WTC11 (cell line): ENCODE data around the gene C3orf22.

Experiments used
- ARID4B ChIP-seq: sonication (generic); formaldehyde crosslinking; IDR thresholded peaks from 2 replicates; pipeline ENCODE4 v1.8.0; 2023; ENCODE audit warnings: missing genetic modification reagents, mild to moderate bottlenecking, borderline replicate concordance
- ATF2 ChIP-seq: sonication (generic); formaldehyde crosslinking; IDR thresholded peaks from 2 replicates; pipeline ENCODE4 v1.8.1; 2022; ENCODE audit warnings: low read depth, missing genetic modification reagents, borderline replicate concordance
- CREB1 ChIP-seq: sonication (generic); formaldehyde crosslinking; IDR thresholded peaks from 2 replicates; pipeline ENCODE4 v1.8.0; 2023; ENCODE audit warnings: mild to moderate bottlenecking, missing genetic modification reagents
- CTCF ChIP-seq: fragments of 200-600 bp; IDR thresholded peaks from 2 replicates; pipeline ENCODE4 v1.8.0; 2022; ENCODE audit warnings: antibody characterized with exemption
- ETV6 ChIP-seq: sonication (generic); formaldehyde crosslinking; IDR thresholded peaks from 2 replicates; pipeline ENCODE4 v1.8.1; 2022; ENCODE audit warnings: mild to moderate bottlenecking, missing genetic modification reagents
- HMGXB4 ChIP-seq: sonication (generic); formaldehyde crosslinking; IDR thresholded peaks from 2 replicates; pipeline ENCODE4 v1.8.1; 2023; ENCODE audit warnings: mild to moderate bottlenecking, moderate library complexity, missing genetic modification reagents
- MLX ChIP-seq: sonication (generic); formaldehyde crosslinking; IDR thresholded peaks from 2 replicates; pipeline ENCODE4 v1.8.1; 2023; ENCODE audit warnings: mild to moderate bottlenecking, missing genetic modification reagents, moderate library complexity
- MYBL2 ChIP-seq: sonication (generic); formaldehyde crosslinking; IDR thresholded peaks from 2 replicates; pipeline ENCODE4 v1.8.1; 2023; ENCODE audit warnings: mild to moderate bottlenecking, moderate library complexity, missing genetic modification reagents
- SMAD4 ChIP-seq: sonication (generic); formaldehyde crosslinking; IDR thresholded peaks from 2 replicates; pipeline ENCODE4 v1.8.0; 2022; ENCODE audit warnings: mild to moderate bottlenecking, missing genetic modification reagents
- SP1 ChIP-seq: sonication (generic); formaldehyde crosslinking; conservative IDR thresholded peaks from 2 replicates; pipeline ENCODE4 v1.8.1; 2022; ENCODE audit warnings: missing genetic modification reagents
- TCF7 ChIP-seq: sonication (generic); formaldehyde crosslinking; IDR thresholded peaks from 2 replicates; pipeline ENCODE4 v1.8.0; 2022; ENCODE audit warnings: mild to moderate bottlenecking, low read depth, missing genetic modification reagents, moderate library complexity
- TEAD4 ChIP-seq: sonication (generic); formaldehyde crosslinking; IDR thresholded peaks from 2 replicates; pipeline ENCODE4 v1.8.0; 2022; ENCODE audit warnings: mild to moderate bottlenecking, missing genetic modification reagents
- USF2 ChIP-seq: sonication (generic); formaldehyde crosslinking; IDR thresholded peaks from 2 replicates; pipeline ENCODE4 v1.8.1; 2023; ENCODE audit warnings: mild to moderate bottlenecking, missing genetic modification reagents, moderate library complexity
- ZNF416 ChIP-seq: fragments of 250-450 bp; sonication (Bioruptor Pico); IDR thresholded peaks from 2 replicates; pipeline ENCODE4 v1.9.0; 2021; ENCODE audit warnings: mild to moderate bottlenecking, inconsistent platforms

GRCh38 chr3:126537730-126538281 is 20.9 kb downstream of the C3orf22 start:
- TF ChIP-seq CTCF (no peak), ARID4B (CRISPR knock-in tag) (no peak), CREB1 (CRISPR knock-in tag) (no peak), MYBL2 (CRISPR knock-in tag) (no peak), ZNF416 (no peak), TEAD4 (CRISPR knock-in tag) (no peak), TCF7 (CRISPR knock-in tag) (no peak), SP1 (CRISPR knock-in tag) (no peak), SMAD4 (CRISPR knock-in tag) (no peak), ATF2 (CRISPR knock-in tag) (no peak), ETV6 (CRISPR knock-in tag) (no peak), MLX (CRISPR knock-in tag) (no peak), HMGXB4 (no peak), USF2 (CRISPR knock-in tag) (no peak)
